ENCODE results near the gene ZNF593. TPM values are rescaled to one million over a fixed set of nuclear protein-coding genes. Genes with fewer than 3 reads are reported as not detected.

The ZNF593 gene
- total RNA-seq, 4 donors from 2014 or later: 7.9 to 27.1 (median 16.3) TPM

GRCh38 chr1:26130695-26131094, 39.0 kb upstream of the ZNF593 start:
- H3K27me3 ChIP-seq: no peaks in the 10 kb centered on the region
- no peaks in the 10 kb centered on the region for H3K4me1 ChIP-seq
- no peak overlapping the region for H3K4me3 ChIP-seq
- TF ChIP-seq, protein P1, sequence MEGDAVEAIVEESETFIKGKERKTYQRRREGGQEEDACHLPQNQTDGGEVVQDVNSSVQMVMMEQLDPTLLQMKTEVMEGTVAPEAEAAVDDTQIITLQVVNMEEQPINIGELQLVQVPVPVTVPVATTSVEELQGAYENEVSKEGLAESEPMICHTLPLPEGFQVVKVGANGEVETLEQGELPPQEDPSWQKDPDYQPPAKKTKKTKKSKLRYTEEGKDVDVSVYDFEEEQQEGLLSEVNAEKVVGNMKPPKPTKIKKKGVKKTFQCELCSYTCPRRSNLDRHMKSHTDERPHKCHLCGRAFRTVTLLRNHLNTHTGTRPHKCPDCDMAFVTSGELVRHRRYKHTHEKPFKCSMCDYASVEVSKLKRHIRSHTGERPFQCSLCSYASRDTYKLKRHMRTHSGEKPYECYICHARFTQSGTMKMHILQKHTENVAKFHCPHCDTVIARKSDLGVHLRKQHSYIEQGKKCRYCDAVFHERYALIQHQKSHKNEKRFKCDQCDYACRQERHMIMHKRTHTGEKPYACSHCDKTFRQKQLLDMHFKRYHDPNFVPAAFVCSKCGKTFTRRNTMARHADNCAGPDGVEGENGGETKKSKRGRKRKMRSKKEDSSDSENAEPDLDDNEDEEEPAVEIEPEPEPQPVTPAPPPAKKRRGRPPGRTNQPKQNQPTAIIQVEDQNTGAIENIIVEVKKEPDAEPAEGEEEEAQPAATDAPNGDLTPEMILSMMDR (IDR thresholded peaks at IDR 0.05): no peak
- no peak for TF ChIP-seq POLR2A (IDR thresholded peaks at IDR 0.05)
- DNase-seq: no peak
- H3K9me3 ChIP-seq: no peaks in the 10 kb centered on the region
- intact Hi-C loops (cut with DNase I; ENCODE audit: low total_unique reads): no loop called here
- H3K36me3 ChIP-seq: no peaks in the 10 kb centered on the region
- H3K27ac ChIP-seq: no peak overlapping the region

DNA sequence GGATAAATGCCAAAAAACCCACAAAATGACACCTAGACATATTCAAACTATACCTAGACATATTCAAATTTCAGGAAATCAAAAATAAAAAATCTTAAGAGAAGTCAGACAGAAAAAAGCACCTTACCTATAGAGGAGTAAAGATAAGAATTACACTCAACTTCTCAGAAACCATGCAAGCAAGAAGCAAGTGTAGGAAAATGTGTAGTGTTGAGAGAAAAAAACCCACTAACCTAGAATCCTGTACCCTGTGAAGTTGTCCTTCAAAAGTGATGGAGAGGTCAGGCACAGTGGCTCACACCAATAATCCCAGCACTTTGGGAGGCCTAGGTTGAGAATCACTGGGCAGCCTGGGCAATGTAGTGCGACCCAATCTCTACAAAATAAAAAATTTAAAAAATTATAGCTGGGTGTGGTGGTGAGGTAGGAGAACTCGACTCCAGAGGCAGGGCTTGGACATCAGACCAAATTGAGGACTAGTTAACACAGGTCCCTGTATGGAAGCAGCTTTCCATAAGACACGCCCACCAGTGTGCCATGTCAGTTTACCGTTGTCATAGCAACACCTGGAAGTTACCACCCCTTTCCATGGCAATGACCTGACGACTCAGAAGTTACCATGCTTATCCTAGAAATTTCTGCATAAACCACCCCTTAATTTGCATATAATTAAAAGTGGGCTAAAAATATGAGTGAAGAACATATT, 37.4 kb upstream of the ZNF593 start:
- Histone ChIP-seq H3K36me3 (no peaks in the 10 kb centered on the region), H3K4me3 (no peak overlapping the region), H3K27ac (no peak overlapping the region), H3K9me3 (no peaks in the 10 kb centered on the region), H3K27me3 (no peaks in the 10 kb centered on the region), H3K4me1 (no peaks in the 10 kb centered on the region)
- intact Hi-C loops (cut with DNase I; ENCODE audit: low total_unique reads): no loop called here
- TF ChIP-seq POLR2A (IDR thresholded peaks at IDR 0.05): no peak
- TF ChIP-seq, protein P1 (IDR thresholded peaks at IDR 0.05): no peak
- DNase-seq: no peak

DNA sequence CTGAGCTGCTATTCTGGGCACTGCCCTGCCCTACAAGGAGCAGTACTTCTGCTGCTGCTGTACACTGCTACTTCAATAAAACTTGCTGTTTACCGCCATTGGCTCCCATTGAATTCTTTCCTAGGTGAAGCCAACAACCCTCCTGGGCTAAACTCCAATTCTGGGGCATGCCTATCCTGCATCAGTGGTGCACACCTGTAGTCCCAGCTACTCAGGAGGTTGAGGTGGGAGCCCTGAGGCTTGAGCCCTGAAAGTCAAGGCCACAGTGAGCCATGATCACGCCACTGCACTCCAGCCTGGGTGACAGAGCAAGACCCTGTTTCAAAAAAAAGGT, 36.9 kb upstream of the ZNF593 start:
- no peak for DNase-seq
- Histone ChIP-seq H3K9me3 (no peaks in the 10 kb centered on the region), H3K36me3 (no peaks in the 10 kb centered on the region), H3K4me3 (no peak overlapping the region), H3K27me3 (no peaks in the 10 kb centered on the region), H3K4me1 (no peaks in the 10 kb centered on the region), H3K27ac (no peak overlapping the region)
- intact Hi-C loops (cut with DNase I; ENCODE audit: low total_unique reads): no loop called here
- no peak for TF ChIP-seq POLR2A (IDR thresholded peaks at IDR 0.05)
- TF ChIP-seq, protein P1 (IDR thresholded peaks at IDR 0.05): no peak

DNA sequence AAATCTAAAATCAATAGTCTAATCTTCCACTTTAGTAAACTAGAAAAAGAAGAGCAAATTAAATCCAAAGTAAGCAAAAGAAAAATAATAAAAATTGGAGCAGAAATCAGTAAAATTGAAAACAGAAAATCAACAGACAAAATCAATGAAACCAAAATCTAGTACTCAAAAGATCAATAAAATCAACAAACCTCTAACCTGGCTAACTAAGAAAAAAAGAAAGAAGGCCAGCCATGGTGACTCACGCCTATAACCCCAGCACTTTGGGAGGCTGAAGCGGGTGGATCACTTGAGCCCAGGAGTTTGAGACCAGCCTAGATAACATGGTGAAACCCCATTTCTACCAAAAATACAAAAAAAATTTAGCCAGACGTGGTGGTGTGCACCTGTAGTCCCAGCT, 35.2 kb upstream of the ZNF593 start:
- TF ChIP-seq, protein P1 (IDR thresholded peaks at IDR 0.05): no peak
- no peak for TF ChIP-seq POLR2A (IDR thresholded peaks at IDR 0.05)
- intact Hi-C loops (cut with DNase I; ENCODE audit: low total_unique reads): no loop called here
- H3K9me3 ChIP-seq: no peaks in the 10 kb centered on the region
- DNase-seq: no peak
- no peaks in the 10 kb centered on the region for H3K36me3 ChIP-seq
- H3K4me1 ChIP-seq: no peaks in the 10 kb centered on the region
- H3K27me3 ChIP-seq: no peaks in the 10 kb centered on the region
- H3K4me3 ChIP-seq: no peak overlapping the region
- H3K27ac ChIP-seq: no peak overlapping the region

- no peak overlapping the region for H3K27ac ChIP-seq
- no peaks in the 10 kb centered on the region for H3K27me3 ChIP-seq
- no peak for TF ChIP-seq POLR2A (IDR thresholded peaks at IDR 0.05)
- TF ChIP-seq, protein P1 (IDR thresholded peaks at IDR 0.05): no peak
- H3K36me3 ChIP-seq: no peaks in the 10 kb centered on the region
- intact Hi-C loops (cut with DNase I; ENCODE audit: low total_unique reads): no loop called here
- H3K4me3 ChIP-seq: no peak overlapping the region
- no peaks in the 10 kb centered on the region for H3K4me1 ChIP-seq
- no peaks in the 10 kb centered on the region for H3K9me3 ChIP-seq
- no peak for DNase-seq
These were observed 30.6 kb upstream of the ZNF593 start for GRCh38 chr1:26138974-26139558.

Measured in uterus (tissue), 4 donors.